Measurements from ENCODE around the gene AK3.

AK3 gene

DNA sequence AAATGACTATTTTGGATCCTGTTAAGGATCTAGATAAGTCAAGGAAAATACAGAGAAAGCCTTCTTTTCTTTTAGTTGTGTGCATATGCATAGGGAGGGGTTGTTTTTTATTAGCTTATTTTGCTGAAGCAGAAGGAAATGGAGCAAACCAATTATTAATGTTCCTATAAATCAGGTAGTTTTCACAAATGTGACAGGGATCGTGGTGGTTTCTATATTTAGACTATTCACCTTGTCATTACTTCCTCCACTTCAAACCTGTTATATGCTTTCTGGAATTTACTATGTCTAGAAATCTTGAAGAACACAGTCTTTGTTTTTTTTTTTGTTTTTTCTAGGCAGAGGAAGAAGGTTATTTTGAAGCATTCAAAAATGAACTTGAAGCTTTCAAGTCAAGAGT, 39.5 kb downstream of the AK3 start:
- DNase-seq: no peak

- no peak for DNase-seq
Observed at GRCh38 chr9:4700932-4701331, 40.1 kb downstream of the AK3 start.

- DNase-seq: no peak
Observed at GRCh38 chr9:4700091-4700490, 40.9 kb downstream of the AK3 start.

- no peak for DNase-seq
Observed at GRCh38 chr9:4691795-4692194, 49.2 kb downstream of the AK3 start.

GRCh38 chr9:4690144-4690543, 50.9 kb downstream of the AK3 start:
- no peak for DNase-seq

DNA sequence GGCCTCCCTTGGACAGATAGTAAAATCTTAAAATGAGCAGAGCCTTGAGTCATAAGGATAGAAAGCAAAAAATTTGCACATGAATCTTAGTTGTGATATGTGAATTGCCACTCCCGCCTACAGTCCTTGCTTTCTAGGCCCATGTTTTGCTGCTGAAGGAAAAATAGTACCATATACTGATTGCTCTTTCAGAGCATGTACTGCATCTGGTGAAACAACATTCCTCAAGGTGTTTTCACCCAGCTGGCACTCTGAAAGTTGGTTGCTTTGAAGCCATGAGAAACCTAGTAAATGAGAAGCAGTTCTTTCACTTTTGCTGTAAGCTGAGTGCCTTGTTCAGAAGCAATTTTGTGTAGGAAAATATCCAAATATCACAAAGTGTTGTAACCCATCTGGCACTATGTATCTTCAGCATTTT, 51.3 kb downstream of the AK3 start:
- DNase-seq: peak; percentile 27

DNA sequence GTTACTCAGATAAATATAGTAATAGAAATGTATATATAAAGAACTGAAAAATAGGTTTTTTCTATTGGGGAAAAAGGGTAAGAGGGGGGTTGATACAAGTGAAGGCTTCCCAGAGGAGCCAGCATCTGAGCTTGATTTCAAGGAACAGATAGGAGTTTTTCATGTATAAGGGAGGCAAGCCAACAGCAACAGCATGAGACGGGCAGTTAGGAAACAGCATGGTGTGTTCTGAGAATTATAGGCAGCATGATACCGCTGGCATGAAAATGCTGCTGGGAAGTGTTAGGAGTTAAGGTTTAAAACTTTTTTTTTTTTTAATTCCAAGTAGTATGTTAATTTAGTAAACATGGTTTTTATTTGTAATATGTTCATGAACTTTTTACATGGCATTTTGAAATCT, 52.0 kb downstream of the AK3 start:
- DNase-seq: no peak

GRCh38 chr9:4686584-4686983, 54.4 kb downstream of the AK3 start:
- no peak for DNase-seq

DNA sequence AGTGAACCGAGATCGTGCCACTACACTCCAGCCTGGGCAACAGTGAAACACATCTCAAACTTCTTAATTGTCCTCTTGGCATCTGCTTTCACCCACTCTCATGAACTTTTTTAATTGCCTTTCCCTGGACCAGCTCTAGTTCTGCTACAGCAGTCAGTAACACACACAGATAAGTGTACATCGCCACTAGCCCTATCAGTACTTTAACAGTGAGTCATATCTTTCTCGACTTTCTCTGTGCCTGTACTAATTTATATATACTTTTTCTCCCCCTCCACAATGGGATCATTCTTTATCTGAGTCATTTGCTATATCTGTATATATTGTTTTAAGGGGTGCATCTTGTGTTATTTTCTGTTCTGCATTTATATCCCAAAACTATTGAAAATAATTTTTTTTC, 54.9 kb downstream of the AK3 start:
- DNase-seq: no peak

DNA sequence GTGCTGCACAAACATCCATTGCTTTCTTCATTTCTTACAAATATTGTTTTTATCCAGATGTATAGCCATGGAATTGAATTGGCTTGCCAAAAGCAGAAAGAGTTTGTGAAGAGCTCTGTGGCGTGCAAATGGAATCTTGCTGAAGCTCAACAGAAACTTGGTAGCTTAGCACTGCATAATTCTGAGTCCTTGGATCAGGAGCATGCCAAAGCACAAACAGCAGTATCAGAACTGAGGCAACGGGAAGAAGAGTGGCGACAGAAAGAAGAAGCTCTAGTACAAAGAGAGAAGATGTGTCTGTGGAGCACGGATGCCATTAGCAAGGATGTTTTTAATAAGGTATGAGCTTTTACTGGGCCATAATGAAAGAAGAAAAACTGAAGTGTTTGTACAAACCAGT, 56.2 kb downstream of the AK3 start:
- no peak for DNase-seq

DNA sequence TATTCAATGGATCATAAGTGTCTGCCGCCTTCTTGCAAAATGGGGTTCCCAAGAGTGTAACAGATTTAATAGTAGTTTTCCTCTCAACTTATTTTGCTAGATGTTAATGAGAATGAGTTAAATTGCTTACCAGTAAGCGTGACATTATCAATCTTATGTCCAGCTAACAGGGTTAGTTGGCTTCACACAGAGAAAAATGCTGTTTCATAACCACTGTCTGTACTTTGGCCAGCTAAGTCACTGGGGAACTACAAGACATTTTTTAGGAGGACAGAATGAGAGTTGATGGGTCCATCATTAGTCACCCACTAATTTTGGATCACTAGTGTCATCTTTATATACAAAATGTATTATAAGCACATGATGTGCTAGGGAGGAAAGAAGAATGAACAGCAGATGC, 60.3 kb downstream of the AK3 start:
- DNase-seq: no peak

DNA sequence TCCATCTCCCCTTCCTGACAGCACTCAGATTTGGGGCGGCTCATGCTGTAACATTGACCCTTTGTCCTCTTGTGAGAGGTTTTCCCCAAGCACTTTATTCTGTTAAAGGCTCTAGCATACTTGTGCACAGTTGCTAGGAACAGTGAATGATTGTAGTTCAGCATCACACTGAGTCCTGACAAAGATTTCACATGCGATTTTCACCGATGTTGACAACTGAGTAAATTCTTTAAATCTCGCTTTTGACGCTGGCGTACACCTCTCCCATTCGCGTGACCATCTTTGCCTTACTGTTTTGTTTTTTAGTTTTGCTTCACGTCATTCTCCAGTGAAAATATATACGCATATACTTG, 60.9 kb downstream of the AK3 start:
- DNase-seq: no peak

- DNase-seq: peak; percentile 99
Observed at GRCh38 chr9:4679268-4680172, 61.5 kb downstream of the AK3 start, which contains the start of gene CDC37L1. TSS of gene CDC37L1 (plus strand) at chr9:4679569. CDS start at chr9:4679768, 199 bp downstream.

DNA sequence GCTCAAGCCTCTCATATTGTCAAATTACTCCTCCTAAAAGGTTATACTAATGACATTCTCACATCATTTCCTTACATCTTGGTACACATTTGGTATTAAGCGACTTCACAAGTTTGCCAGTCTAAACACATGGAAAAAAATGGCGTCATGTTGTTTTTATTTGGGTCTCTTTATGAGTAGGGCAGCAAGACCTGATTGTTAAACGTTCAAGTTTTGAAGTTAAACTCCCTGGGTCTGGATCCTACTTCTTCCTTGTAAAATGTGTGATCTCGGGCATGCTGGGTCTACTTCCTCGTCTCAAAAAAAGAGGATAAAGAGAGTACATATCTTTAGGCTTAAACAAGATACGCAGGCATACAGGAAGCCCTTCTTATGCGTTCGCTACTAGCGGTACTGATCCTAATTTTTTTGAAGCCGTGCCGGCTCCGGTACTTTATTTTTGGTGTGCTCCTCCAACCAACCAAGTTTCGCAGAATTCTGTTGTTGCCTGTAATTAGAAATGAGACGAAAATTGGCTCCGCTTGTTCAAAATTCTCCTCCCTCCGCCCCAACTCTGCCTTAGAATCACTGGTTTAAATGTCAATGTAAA, 62.2 kb downstream of the AK3 start:
- DNase-seq: peak; percentile 24

DNA sequence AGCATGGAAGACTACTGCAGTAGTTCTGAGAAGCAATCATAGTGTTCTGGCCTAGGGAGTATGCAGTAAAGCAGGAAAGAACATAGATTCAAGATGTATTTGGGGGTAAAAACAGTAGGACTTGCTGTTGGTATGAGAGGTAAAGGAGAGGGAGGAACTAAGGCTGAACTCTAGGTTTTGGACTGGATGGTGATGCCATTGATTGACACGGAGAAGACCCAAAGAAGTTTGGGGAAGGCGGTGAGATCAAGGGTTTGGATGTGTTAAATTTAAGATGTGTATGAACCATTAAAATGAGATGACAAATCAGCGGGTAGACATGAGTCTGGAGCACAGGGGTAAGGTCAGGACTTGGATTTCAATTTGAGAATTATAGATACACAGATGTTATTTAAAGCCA, 63.6 kb downstream of the AK3 start:
- no peak for DNase-seq

- no peak for DNase-seq
Observed at GRCh38 chr9:4674783-4675182, 66.2 kb downstream of the AK3 start.

DNA sequence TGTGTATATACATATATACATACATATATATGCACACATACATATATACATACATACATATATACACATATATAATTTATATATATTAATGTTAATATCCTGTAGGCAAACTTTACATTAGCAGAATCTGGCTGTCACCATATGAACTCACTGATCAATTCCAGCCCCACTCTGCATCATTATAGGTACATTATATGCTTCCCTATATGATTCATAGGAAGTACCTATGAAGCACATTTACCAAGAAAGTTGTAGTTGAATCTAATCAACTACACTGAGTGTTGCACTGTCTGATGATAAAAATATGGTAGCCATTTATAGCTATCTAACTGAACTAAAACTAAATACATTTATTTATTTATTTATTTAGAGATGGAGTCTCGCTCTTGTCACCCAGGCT, 69.3 kb downstream of the AK3 start:
- no peak for DNase-seq

- no peak for DNase-seq
Observed at GRCh38 chr9:4670591-4670990, 70.4 kb downstream of the AK3 start.

DNA sequence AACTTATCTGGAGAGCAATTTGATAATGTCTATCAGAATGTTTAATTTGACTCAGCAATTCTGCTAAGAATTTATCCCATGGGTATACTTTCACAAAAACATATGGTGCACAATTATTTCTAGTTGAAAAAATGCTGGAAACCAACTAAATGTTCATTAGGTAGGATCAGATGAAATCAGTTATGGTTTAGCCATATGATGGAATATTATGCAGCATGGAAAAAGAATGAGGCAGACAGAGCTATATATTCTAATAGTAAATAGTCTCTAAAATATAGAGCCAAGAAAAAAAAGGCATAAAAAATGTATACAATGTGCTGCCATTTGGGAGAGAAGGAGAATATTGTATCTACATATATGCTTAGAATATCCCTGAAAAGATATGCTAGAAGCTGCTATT, 71.1 kb downstream of the AK3 start:
- no peak for DNase-seq

DNA sequence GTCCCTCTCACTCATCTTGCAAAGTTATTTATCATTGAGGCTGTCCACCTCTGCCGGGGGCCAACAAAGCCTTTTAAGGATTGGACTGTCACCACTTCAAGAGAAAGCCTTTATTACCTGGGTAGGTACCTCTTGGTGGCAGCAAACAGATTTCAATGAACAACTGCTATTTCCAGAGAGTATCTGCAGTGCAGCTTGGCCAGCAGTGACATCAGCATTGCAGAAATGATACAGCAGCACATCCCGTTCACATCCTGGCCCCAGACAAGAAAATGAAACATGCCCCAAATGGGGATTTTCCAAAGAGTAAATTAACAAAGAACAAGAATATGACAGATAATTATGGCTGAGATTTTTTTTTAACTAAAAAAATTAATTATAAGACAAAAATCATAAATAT, 72.4 kb downstream of the AK3 start:
- DNase-seq: no peak

GRCh38 chr9:4667681-4668080, 73.3 kb downstream of the AK3 start:
- DNase-seq: no peak

- DNase-seq: peak; percentile 62
Observed at GRCh38 chr9:4666042-4666699, 74.8 kb downstream of the AK3 start, which contains the start of gene SPATA6L. TSS of gene SPATA6L (minus strand) at chr9:4666480. CDS start at chr9:4666250, 230 bp downstream.

DNA sequence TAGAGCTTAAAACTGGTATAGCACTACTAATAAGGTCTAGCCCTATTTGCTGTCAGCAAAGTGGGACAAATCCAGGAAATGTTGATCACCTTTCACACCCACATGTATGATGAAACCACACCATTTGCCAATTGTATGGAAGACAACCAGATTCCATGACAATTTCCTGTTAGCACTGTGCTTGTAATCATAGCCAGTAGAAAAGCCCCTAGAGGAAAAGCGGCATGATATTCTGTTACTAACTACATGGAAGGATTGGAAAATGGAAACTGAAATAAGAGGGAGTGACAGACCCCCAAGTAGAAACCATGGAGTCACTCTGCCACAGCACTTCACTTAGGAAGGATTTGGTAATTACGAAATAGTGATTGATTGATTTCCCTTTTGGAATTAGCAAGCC, 75.6 kb downstream of the AK3 start:
- no peak for DNase-seq

DNA sequence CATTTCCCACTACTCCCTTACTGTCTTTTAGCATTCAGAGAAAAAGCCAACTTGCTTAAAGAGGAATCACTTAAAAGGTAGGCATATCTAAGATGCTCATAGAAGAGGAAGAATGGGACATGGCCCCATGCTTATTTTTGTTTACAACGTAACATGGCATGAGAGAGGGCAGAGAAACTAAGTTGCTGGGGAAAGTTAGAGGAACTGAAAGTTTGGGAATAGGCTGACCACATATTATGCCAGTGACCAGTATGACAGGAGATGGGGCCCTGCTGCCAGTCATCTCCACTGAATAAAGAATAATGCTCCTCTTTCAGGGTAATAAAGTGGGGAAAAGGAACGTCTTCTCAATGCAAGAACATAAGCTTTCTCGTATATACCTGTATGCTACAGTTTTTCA, 77.0 kb downstream of the AK3 start:
- DNase-seq: no peak
